ENCODE data around the gene CRABP2.

The CRABP2 gene

GRCh38 chr1:156667968-156668709 lies 37.2 kb downstream of the CRABP2 start:
- DNase-seq, result peak; percentile 32

GRCh38 chr1:156667610-156667967 lies 37.8 kb downstream of the CRABP2 start:
- no peak for DNase-seq

DNA sequence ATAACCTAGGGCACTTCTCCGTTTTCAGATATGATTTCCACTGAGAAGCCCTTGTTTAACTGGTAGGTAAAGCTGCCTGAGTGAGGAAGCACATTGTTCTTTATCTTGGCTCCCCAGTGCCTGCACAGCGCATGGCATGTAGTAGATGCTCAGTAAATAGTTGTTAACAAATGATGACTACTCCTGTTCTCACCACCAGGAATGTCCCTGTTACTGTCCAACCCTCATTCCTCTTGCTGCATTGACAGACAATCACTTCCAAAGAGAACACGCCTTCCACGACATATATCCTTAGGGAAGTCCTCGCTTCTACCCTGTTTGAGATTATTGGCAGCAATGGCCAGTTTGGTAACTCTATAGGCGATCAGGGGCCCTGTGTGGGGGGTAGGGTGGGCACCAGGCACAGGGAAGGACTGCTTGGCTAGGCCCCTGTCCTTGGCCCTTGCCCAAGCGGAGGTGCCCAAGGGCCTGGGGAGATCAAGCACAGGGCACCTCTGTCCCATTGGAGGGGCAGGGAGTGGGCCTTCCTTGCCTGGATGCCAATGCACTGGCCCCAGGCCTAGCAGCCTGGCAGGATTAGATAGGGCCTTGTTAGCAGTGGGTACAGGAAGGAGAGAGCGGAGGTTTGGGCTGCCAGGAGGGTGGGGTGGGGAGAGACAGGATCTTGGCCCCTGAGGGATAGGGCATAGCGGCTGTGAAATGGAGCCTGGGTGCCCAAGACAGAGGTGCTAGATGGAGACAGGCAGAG lies 38.3 kb downstream of the CRABP2 start:
- DNase-seq, result no peak

- no peak for DNase-seq
Measured at GRCh38 chr1:156665539-156665938, 39.8 kb downstream of the CRABP2 start.

DNA sequence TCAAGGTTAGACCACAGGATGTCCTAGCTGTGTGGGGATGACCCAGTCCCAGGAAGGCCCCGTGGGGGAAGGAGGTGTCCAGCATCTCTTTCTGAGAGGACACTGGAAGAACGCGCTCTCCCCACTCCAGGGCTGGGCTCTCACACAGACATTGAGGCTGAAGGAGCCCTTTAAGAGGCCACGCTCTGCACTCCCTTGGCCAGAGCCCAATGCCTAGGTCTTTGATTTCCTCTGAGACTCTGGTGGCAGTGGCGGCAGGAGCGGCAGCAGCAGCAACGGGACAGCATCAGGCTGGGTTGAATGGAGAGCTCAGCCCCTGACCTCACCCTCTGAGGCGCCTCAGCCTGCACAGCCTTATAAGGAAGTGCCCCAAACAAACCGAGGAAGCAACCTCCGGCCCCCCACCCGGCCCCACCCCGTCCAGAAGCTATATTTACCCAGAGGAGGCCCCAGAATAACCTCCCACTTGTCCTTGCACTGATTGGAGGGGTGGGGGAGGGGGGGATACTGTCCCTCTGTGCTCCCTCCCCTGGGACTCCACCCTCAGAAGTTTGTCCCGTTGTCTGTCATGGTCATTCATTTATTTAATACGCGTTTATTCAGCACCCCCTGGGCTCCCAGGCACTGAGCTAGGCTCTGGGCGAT lies 40.5 kb downstream of the CRABP2 start:
- no peak for DNase-seq

GRCh38 chr1:156664046-156664766 lies 41.2 kb downstream of the CRABP2 start:
- DNase-seq, result no peak

- DNase-seq, result no peak
Measured at GRCh38 chr1:156663178-156663577, 42.2 kb downstream of the CRABP2 start.

GRCh38 chr1:156662800-156663055 lies 42.7 kb downstream of the CRABP2 start:
- no peak for DNase-seq

GRCh38 chr1:156662005-156662799 lies 43.2 kb downstream of the CRABP2 start:
- no peak for DNase-seq

- DNase-seq, result no peak
Measured at GRCh38 chr1:156660752-156661112, 44.7 kb downstream of the CRABP2 start.

GRCh38 chr1:156659988-156660751 lies 45.2 kb downstream of the CRABP2 start:
- peak; percentile 89 for DNase-seq

DNA sequence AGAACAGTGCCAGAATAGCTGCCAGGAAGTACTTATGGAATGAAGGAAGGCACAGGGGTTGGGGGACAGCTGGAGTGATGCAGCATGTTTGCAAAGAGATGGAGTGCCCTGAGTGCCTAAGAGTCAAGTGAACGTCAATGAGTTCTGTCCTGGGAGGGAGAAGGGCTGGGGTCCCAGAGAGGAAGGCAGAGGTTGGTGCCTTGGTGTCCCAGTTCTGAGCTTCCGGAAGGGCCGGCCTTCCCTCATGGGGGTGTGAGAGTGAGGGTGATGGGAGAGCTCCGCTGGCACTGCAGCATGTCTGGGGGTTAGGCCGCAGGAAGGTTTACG lies 45.8 kb downstream of the CRABP2 start:
- DNase-seq, result no peak

GRCh38 chr1:156658945-156659574 lies 46.3 kb downstream of the CRABP2 start:
- no peak for DNase-seq

DNA sequence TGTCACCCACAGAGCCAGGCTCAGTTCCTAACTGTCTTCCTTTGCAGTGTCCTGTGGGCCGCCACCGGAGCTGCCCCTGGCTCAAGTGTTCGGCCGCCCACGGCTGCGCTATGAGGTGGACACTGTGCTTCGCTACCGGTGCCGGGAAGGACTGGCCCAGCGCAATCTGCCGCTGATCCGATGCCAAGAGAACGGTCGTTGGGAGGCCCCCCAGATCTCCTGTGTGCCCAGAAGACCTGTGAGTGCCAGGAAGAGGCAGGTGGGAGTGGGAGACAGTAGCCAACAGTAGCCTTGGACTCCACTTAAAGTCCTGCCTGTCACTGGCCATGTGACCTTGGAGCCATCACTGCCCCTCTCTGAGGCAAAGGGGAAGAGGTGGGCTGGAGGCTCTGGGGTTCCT lies 46.9 kb downstream of the CRABP2 start:
- no peak for DNase-seq

DNA sequence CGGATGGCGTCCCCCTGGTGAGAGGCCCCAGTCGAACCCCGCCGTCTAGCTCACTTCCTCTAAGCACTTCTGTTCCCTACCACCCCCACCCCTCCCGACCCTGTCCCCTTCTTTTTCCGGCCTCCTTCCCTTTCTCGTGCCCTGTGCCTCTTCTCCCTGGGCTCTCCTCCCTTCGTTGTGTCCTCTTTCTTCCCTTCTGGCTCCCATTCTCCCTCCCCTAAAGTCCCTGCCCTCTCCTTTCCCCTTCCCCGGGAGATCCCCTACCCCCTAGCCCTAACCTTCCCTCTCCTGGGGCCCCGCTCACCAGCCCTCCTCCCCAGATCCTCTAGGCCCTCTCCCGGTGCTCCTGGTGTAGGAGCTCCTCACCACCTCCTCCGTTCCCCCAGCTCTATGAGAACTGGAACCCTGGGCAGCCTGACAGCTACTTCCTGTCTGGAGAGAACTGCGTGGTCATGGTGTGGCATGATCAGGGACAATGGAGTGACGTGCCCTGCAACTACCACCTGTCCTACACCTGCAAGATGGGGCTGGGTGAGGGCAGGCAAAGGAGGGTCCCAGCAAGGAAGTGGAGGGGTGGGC lies 47.6 kb downstream of the CRABP2 start:
- no peak for DNase-seq

GRCh38 chr1:156656806-156657740 lies 48.3 kb downstream of the CRABP2 start:
- DNase-seq, result peak; percentile 78

DNA sequence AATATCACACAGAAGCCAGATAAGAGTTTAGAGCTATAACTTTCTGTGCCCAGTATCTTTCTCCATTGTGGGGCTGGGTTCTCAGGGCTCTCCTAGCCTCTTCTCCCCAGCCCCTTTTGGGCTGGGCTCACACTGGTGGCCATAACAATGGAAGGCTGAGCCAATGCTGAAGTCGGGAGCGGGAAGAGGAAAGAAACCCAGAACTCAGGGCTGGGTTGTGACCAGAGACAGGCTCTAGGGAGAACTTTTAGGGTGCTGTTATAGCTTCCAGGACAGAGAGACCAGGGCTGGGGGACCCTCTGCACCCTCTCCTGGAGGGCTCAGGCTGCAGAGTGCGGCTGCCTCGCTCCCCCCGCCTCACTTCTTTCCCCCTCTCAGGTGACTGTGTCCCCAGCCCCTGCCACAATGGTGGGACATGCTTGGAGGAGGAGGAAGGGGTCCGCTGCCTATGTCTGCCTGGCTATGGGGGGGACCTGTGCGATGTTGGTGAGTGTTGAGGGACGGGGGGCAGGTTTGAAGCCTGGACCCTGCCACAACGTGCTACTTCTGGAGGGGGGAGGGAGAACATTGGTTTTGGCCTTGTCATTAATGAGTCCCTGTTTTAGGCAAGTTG lies 49.4 kb downstream of the CRABP2 start:
- no peak for DNase-seq

DNA sequence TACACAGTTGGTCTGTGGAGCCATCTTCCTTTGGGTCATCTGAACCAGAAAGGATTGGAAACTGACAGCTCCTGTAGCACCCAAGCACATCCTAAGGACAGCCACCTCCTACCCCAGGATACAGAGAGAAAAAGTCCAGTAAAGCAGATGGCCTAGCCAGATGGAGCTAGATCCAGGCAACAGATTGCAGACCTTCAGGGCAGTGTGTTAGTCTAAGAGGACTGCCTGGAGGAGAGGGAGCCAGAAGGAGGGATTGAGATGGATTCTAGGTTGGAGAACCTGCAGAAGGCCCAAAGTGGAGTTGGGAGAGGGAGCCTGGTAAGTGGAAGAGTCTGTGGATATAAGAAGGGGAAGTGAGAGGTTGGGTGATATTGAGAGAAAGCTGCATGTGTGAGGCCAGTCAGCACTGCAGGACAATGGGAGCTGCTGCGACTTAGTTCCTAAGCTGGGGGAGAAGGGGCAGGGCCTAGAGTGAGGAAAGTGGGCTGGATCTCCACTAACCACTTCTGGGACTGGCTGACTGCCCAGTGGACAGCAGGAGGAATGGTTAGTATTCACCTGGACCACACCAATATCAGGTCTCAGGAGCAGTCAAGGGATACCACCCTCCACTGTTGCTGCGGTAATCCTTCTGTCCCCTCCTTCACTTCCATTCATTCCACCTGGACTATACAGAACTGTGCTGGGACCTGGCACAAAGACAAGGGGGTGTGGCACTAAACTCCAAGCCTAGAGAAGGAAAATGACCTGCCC lies 50.1 kb downstream of the CRABP2 start:
- DNase-seq, result no peak

- DNase-seq, result no peak
Measured at GRCh38 chr1:156654700-156655099, 50.7 kb downstream of the CRABP2 start.

Measured in NCI-H2227 treated with DMSO at 0.1 percent for 48 hours (cell line).